HG03469 (cell line): ENCODE results near the gene RRAGD.

Experiments
- ATAC-seq: cut with Tn5 transposase; IDR thresholded peaks from one replicate; pipeline ENCODE4 v1.9.1; 2021; ENCODE audit warnings: mild to moderate bottlenecking, moderate library complexity, moderate number of reproducible peaks; ENCODE audit not compliant: unreplicated experiment

The RRAGD gene

DNA sequence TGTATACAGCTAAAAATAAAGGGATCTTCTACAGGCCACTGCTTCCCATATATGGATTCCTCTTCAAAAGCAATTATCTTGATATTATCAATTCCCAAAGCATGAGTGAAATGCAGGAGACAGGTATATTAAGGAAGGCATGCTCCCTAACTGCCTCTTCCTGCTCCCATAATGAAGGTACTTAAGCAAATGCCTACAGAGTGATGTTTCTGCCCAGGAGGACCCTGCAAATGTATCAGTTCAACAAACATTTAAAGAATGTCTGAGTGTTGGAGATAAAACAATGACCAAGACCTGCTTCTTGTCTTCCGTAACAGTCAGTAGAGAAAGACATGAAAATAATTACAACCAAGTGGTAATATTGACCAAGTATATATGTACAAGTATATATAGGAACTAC, 63.7 kb downstream of the RRAGD start:
- ATAC-seq, result no peak

DNA sequence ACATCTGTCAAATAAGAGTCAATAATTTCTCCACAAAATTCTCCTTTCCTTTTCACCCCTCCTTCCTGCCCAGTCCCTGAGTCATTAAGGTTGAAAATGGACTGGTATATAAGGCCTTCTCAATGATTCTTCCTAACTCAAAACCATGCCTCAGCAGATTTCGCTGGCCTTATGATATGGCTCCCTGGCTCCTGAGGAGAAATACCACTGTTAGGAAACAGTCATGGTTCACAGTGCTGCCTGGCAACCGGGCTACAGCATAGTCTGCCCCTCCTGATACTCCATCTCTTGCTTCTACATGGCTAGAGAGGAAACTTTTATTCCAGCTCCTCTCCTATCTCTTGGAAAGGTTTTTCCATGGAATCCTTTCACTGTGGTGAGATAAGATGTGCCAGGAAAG, 64.2 kb downstream of the RRAGD start:
- no peak for ATAC-seq

DNA sequence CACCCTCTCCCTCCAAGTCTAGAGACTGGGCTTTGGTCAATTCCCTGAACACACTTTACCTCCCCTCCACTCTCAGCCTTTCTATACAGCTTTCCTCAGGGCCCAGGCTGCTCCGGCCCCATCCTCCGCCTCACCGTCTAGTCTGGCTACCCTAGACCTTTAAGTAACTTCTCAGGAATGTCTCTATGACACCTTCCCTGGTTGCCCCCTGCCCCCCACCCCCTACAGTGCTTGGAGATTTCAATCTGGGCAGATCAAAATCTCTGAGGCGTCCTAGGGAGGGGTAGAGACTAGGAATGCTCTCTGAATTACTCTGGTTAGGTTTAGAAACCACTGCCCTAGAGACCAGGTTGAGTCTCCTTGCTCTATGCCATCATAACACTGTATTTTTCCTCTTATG, 65.6 kb downstream of the RRAGD start:
- no peak for ATAC-seq

DNA sequence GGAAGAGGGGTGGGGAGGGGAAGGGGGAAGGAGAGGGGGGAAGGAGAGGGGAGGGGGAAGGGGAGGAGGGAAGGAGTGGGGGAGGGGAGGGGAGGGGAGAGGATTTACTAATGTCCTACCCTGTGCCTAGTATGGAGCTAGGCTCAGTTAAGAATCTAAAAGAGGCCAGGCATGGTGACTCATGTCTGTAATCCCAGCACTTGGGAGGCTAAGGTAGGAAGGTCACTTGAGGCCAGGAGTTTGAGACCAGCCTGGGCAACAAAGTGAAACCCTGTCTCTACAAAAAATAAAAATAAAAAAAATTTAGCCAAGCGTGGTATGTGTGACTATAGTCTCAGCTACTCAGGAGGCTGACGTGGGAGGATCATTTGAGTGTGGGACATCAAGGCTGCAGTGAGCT, 72.5 kb downstream of the RRAGD start:
- no peak for ATAC-seq

DNA sequence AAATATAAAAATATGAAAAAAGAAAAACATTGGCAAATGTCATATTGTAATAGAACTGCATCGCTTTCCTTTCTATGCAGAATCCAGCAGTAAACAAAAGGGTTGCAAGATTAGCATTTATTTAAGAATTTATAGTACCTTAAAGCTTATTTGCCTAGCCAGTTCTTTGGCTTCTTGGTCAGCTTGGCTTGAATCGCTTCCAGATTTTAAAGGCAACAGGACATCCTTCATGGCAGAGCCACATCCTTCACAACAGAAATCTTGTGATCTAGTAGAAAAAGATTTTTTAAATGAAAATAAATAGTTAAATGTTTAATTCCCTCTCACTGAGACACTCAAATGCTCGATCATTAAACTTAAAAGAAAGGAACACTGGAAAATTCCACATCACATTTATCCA, 76.9 kb downstream of the RRAGD start:
- ATAC-seq, result no peak

DNA sequence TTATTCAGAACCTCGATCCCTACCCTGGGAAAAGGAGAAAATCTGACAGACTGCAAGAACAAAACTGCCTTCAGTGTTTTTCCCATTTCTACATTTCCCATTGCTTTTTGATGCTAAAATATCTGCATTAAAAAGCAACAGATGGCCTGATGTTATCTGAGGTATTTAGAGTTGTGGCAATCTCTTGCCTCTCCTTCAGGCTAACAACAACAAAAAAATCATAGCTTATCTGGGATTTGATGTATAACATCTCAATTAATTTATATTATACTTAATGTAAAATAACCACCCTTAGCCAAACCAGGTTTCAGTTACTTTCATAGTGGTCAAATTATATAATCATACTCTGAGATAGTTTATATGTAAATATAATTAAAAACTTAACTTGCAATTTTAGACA, 81.2 kb downstream of the RRAGD start:
- ATAC-seq, result no peak

DNA sequence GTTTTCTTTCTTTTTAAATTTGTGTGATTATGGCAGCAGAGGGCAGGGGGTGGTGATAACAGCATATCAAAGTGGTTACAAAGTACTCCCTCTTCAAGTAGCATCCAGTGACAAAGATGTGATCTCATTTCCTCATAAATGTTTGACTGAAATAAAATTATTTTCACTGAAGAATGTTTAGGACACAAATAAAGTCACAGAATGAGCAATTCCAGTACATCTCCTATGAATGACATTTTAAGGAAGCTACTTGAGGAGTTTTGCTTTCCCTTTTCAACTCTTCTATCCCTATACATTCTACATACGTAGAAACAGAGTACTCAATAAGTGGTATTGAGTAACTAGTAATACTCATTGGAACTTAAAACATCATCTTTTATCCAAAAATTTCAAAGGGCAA, 83.1 kb downstream of the RRAGD start:
- ATAC-seq, result no peak

DNA sequence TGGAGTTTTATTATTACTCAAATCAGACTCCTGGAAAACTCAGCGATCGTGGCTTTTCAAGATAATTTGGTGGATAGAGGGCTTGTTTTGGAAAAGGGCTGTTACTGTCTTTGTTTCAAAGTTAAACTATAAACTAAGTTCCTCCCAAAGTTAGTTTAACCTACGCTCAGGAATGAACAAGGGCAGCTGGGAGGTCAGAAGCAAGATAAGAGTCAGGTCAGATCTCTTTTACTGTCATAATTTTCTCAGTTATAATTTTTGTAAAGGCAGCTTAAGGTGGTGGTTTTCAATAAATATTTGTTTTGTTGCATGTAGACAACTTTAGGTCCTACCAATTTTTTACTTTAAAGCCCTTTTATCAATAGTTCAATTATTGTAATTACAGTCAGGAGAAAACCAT, 87.8 kb downstream of the RRAGD start:
- ATAC-seq, result no peak

DNA sequence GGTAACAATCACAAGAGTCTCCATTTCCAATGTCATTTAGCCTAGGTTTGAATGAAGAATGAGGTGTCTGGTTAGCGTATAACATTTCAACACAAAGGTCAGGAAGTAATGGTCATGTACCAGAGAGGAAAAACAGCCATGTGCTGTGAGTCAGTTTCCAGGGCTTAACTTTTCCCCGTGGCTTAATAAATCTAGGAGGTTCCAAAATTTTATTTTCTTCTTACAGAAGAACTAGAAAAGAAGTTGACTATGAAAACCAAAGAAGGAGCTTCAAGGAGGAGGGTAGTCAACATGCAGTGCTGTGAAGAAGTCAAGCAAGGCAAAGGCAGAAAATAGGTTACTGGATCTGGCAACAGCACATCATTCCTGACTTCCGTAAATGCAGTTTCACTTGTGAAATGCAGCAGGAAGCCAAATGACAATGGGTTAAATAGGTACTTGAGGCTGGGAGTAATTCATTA, 88.5 kb downstream of the RRAGD start:
- ATAC-seq, result no peak

DNA sequence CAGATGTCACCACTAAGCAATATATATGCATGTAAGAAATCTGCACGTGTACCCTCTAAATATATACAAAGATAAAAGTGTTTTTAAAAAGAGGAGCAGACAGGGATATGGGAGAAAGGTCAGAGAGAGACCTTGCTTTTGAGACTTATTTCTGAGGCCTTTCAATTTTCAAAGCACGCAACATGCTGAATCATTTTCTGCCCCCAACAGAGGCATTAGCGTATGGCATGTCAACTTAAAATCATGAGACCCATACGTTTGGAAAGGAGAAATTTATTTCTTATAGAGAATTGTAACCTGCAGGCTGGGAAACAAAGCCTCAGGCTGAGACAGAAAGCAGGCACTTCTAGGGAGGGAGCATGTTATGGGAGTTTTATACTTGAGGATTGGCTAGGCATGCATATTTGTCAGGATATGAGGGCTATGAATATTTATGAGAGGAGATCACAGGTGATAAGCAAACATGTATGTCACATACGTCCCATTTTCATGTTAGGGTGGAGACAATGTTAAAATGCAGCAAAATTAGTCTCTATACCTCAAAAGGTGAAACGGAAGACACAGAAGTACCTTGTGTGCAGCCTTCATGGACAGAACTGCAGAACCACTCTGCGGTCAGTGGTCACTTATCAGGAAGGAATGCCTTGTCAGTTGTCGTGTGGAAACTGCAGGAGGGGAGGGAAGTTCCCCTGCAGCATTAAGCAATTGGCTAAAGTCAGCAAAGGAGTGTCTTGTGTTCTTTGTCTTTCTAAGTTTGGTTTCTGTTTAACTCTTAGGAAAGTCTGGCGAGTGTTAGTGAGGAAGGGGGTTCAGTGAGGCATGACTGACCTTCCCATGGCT, 90.7 kb downstream of the RRAGD start:
- peak; percentile 35 for ATAC-seq

DNA sequence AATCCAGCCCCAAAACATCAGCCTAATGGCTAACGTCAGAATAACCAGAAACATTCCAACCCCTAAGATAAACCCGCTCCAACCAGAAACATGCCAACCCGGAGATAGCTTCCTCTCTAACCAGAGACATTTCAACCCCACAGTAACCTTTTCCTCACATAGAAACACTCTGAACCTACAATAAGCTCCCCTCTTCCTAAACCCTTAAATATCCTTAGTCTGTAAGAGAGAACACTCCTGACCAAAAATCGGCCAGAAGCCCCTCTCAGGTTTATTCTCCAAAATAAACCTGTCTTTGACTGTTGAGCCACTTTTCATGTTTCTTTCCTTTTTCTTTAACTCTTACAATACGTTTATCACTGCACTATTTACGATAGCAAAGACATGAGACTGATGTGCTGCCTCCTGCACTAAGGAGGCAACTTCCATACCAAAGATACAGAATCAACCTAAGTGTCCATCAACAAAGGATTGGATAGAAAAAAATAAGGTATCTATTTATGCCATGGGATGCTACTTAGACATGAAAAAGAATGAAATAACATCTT, 92.0 kb downstream of the RRAGD start:
- ATAC-seq, result no peak

DNA sequence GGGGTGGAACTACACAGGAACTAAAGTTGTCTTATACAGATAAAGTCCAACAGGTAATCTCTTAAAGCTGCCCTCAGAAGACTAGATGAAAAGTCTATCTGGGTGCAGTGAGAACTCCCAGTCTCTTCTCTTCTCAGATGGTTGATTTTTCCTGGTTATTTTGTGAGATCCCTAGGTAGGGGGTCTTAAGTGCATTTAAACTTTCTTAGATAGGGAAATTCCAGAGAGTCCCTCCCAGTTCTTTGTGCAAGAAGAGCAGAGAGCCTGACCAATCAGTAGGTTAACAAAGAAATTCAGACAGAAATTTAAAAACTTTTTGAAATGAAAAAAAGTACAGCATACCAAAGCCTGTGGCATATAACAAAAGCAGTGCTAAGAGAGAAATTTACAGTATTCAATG, 95.0 kb downstream of the RRAGD start:
- ATAC-seq, result no peak

DNA sequence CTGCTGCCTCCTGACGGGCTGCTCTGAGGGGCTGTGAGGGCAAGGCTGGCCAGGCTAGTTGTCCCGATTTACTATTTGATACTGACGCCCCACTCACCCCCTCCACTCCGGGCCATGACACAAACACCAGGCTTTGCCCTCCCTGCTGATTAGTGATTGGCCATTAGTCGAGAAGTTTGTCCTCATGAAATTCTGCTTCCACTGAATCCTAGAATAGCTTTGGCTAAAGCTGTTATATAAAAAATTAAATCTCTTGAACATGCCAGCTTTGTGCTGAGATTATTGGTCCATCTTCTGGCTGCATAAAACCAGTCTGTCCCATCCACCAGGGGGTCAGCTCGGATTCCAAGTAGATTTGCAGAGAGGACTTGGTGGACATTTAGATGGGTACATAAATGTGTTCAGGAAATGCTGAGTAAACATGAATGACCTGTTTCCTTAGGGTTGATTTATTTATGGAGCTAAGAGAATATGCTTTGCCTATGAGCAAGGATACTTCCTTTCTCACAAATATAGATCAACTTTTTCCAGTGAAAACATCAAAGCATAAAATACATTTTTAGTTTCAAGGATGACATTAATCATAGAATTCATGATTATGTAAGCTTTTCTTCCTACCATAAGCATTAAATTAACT, 96.7 kb downstream of the RRAGD start, which contains the start of gene GABRR2:
GABRR2 (minus strand) TSS at position 51 of the 637 bp plus-strand sequence. CDS start 134 bp downstream, outside the sequence.
- ATAC-seq, result no peak

DNA sequence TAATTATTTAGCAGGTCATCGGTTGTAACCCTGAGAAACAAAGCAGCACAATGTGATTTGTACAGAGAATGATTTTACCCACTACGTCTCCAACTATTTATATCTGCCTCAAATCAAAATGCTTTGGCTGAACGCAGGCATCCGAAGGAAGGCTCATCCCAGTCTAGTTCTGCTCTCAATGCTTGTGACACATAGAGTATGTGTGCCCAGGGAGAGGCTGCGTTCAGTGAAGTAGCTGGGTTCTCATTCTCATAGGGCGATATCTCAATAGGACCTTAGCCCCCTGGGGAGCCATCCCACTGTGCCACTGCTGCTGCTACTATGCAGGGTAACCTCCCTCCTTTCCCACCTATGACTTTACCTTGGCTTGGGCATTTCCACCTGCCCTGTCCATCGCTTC, 97.4 kb downstream of the RRAGD start:
- ATAC-seq, result no peak
